GM19324 (cell line): ENCODE measurements around the gene NADSYN1.

Experiments
- ATAC-seq: cut with Tn5 transposase; IDR thresholded peaks from one replicate; pipeline ENCODE4 v1.9.1; 2021; ENCODE audit warnings: mild to moderate bottlenecking, moderate library complexity; ENCODE audit not compliant: unreplicated experiment, low FRiP score

The NADSYN1 gene

GRCh38 chr11:71448257-71449171 lies 4.5 kb upstream of the NADSYN1 start, which contains the start of gene DHCR7:
Gene DHCR7, minus strand, starts transcription at chr11:71448393. Its CDS starts 3,441 bp downstream, at chr11:71444952.
- ATAC-seq: peak; percentile 86

DNA sequence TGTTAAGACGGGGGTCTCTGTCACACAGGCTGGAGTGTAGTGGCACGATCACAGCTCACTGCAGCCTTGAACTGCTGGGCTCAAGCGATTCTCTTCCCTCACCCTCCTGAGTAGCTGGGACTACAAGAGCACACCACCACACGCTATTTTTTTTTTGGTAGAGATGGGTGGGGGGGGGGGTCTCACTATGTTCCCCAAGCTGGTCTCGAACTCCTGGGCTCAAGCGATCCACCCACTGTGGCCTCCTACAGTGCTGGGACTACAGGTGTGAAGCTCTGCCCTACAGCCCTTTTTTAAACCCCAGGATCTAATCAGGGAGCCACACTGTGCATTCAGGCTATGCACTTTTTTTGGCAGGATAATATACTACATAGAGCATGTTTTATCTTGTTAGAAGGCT lies 3.4 kb upstream of the NADSYN1 start:
- no peak for ATAC-seq

DNA sequence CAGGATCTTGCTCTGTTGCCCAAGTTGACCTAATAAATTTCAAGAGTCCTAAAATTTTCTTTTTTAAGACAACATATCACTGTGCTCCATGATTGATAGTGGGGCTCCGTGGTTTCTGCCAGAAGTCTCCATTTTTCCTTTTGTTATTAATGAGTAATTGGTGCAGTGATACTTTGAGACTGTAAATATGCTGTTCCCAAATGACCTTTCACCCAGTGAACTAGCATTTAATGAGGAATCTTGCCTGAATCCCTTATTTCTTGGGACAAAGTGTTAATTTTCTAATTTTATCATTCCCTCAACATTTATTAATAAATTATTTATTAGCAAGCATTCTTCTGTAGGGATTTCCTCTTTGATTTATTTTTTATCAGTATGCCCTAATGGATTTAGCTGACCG lies 2.5 kb upstream of the NADSYN1 start:
- no peak for ATAC-seq

GRCh38 chr11:71450939-71451338 lies 2.1 kb upstream of the NADSYN1 start:
- ATAC-seq: no peak

GRCh38 chr11:71451596-71452198 lies 1.3 kb upstream of the NADSYN1 start:
- ATAC-seq: no peak

GRCh38 chr11:71452199-71453036 lies 585 bp upstream of the NADSYN1 start:
- no peak for ATAC-seq

GRCh38 chr11:71453918-71454304 lies 908 bp downstream of the NADSYN1 start:
- ATAC-seq: no peak

- ATAC-seq: no peak
These were observed 1.6 kb downstream of the NADSYN1 start for GRCh38 chr11:71454470-71455113.

GRCh38 chr11:71456294-71456693 lies 3.3 kb downstream of the NADSYN1 start:
- ATAC-seq: no peak

DNA sequence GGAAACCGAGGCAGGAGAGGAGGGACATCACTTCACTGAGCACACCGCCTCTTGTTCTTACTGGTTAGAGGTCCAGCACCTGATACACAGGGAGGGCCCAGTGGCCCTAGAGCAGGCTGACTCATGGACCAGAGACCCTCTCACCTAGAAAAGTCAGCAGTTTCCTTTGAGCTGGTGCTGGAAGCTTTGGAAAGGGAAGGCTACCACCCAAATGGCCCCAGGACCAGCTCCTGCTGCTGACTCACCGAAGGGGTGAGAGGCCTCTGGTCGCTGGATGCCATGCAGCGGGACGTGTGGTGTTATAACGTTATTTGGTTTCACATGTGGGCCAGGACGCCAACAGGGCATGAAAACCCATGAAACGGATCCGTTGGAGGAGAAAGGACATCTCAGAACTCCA lies 3.8 kb downstream of the NADSYN1 start:
- ATAC-seq: no peak

GRCh38 chr11:71458146-71459070 lies 5.4 kb downstream of the NADSYN1 start:
- no peak for ATAC-seq

GRCh38 chr11:71459076-71459766 lies 6.2 kb downstream of the NADSYN1 start:
- ATAC-seq: no peak

- ATAC-seq: no peak
These were observed 6.8 kb downstream of the NADSYN1 start for GRCh38 chr11:71459767-71460320.

DNA sequence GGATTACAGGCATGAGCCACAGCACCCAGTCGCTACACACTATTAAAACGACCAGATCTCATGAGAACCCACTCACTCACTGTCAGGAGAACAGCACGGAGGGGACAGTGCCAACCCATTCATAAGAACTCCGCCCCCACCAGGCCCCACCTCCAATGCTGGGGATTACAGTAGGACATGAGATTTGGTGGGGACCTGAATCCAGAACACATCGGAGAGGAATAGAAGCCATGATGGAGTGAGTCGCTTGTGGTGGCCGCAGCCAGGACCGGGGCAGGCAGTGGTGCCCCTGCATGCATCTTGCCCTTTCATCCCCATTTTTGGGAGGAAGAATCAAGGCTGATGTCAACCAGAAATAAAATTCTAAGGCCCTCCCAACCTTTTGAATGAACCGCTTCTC lies 8.7 kb downstream of the NADSYN1 start:
- ATAC-seq: no peak

GRCh38 chr11:71462726-71463125 lies 9.7 kb downstream of the NADSYN1 start:
- ATAC-seq: no peak

- ATAC-seq: no peak
These were observed 10.6 kb downstream of the NADSYN1 start for GRCh38 chr11:71463331-71464211.

DNA sequence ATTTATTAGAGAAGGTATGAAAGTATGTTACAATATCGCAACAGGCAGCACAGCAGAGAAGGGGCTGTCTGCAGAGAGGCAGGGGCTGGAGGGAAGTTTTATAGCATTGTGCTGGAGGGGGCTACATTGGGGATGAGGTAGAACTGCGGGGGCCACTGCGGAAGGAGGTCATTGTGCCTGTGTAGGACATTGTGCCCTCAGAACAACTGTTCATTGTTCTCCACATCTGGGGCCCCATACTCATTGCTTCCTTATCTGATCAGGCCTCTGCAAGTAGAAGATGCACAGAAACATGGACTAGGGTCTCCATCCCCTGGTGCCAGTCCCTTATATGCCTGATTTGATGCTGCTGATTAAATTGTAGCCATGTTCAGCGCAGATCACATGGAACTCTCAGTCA lies 12.1 kb downstream of the NADSYN1 start:
- no peak for ATAC-seq

DNA sequence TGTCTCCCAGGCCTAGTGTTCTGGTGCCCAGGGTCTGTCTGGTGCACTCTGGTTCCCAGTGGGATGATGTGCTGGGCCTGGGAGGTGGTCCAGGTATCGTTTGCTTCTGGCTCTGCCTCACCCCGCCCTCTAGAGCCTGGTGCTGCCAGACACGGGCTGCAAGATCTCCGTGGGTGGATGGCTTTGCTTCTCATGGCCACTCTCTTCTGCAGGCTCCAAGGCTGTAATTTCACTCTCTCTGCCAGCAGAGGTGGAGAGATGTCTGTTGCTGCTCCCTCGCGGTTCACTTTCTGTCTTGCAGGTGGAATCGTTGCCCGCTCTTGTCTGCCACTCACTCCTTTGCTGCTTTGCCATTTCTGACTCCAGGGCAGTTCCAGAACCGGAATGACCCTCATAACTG lies 13.4 kb downstream of the NADSYN1 start:
- no peak for ATAC-seq
